Measurements from ENCODE around the gene APC2. TPM values are rescaled to one million over a fixed set of nuclear protein-coding genes. Genes with fewer than 3 reads are reported as not detected.

The APC2 gene
- total RNA-seq, 1 experiment from 2014 or later = 0.68 TPM

DNA sequence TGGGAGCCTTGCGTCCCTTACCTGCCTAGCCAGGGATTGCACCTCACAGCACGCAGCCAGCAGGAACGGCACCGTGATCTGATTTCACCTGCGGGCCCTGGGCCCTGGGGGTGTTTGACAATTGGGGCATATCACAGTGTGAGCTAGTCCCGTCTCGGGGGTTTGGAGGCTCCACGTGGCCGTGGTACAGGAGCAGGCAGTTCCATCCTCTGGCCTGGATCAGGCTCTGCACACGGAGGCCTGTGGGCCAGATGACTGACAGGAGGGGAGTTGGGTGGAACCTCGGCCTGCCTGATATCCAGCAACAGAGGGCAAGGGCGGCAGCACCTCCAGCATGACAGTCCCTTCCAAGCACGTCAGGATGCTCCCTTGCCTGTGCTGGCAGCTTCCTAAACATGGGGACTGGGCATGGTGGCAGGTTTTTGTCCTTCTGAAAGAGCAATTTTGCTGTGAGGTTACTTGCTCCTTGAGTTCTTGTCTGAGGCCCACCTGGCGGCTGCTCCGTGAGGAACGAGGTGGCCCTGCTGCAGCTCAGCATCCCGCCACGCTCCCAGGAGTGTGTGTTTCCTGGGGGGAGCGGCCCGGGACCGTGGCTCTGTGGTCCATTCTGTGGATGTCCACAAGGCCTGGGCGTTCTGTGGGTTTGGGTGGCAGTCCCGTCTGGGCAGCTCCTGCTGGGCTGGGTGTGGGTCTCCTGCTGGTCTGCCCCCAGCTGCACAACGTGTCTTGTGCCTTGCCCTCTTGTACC, 18.0 kb upstream of the APC2 start:
- H2BK15ac ChIP-seq (ENCODE audit: low read depth, low read length) = no peak overlapping the region
- no peaks in the 10 kb centered on the region for H3K9me3 ChIP-seq (ENCODE audit: control insufficient read depth, low read depth, low read length)
- H3K4me2 ChIP-seq (ENCODE audit: insufficient read depth, insufficient read length, low read length) = no peak overlapping the region
- TF ChIP-seq, protein P1, sequence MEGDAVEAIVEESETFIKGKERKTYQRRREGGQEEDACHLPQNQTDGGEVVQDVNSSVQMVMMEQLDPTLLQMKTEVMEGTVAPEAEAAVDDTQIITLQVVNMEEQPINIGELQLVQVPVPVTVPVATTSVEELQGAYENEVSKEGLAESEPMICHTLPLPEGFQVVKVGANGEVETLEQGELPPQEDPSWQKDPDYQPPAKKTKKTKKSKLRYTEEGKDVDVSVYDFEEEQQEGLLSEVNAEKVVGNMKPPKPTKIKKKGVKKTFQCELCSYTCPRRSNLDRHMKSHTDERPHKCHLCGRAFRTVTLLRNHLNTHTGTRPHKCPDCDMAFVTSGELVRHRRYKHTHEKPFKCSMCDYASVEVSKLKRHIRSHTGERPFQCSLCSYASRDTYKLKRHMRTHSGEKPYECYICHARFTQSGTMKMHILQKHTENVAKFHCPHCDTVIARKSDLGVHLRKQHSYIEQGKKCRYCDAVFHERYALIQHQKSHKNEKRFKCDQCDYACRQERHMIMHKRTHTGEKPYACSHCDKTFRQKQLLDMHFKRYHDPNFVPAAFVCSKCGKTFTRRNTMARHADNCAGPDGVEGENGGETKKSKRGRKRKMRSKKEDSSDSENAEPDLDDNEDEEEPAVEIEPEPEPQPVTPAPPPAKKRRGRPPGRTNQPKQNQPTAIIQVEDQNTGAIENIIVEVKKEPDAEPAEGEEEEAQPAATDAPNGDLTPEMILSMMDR (conservative IDR thresholded peaks at IDR 0.05) = no peak
- H3K4me1 ChIP-seq (ENCODE audit: insufficient read depth, low read length) = no peaks in the 10 kb centered on the region
- H4K20me1 ChIP-seq (ENCODE audit: control insufficient read depth, insufficient read depth, insufficient read length) = no peaks in the 10 kb centered on the region
- H2AK5ac ChIP-seq (ENCODE audit: insufficient read length, low read length) = no peak overlapping the region
- DNase-seq = no peak
- H4K5ac ChIP-seq (ENCODE audit: insufficient read length, low read depth, low read length) = no peak overlapping the region
- H3K79me2 ChIP-seq (ENCODE audit: insufficient read depth, low read length) = no peaks in the 10 kb centered on the region
- peak overlapping the region in 2 of 3 experiments; percentile 34 to 77; a peak in 1 of 7 replicates for H3K27ac Mint-ChIP-seq
- H3K56ac ChIP-seq (ENCODE audit: insufficient read length, low read depth, low read length) = no peak overlapping the region
- no peak overlapping the region for H2BK20ac ChIP-seq (ENCODE audit: low read depth, low read length, poor library complexity, severe bottlenecking)
- H3K79me1 ChIP-seq (ENCODE audit: insufficient read depth, low read depth, low read length, poor library complexity, severe bottlenecking) = no peaks in the 10 kb centered on the region
- H3K27me3 ChIP-seq (ENCODE audit: insufficient read depth, low read length) = no peaks in the 10 kb centered on the region
- no peak overlapping the region for H3K27ac ChIP-seq (ENCODE audit: insufficient read length, low read depth, low read length)
- H3K4me3 Mint-ChIP-seq = no peak overlapping the region
- no peaks in the 10 kb centered on the region for H3K9me3 Mint-ChIP-seq
- H3K36me3 Mint-ChIP-seq (ENCODE audit: insufficient read depth in 1 of 3, low read depth in 3 of 3) = peaks cover 16 to 63% (median 45%) of the 10 kb centered on the region in 3 experiments; a peak in 6 of 7 replicates
- H4K8ac ChIP-seq (replicated peaks; ENCODE audit: insufficient read length, low read depth, low read length) = no peak overlapping the region
- no peak overlapping the region for H2BK120ac ChIP-seq (ENCODE audit: low read depth, low read length, poor library complexity, severe bottlenecking)
- no peak overlapping the region for H3K18ac ChIP-seq (ENCODE audit: insufficient read length, low read depth, low read length)
- H2BK12ac ChIP-seq (ENCODE audit: insufficient read length, low read depth, low read length) = no peak overlapping the region
- H4K91ac ChIP-seq (ENCODE audit: insufficient read length, low read depth, low read length) = no peak overlapping the region
- H2AFZ ChIP-seq (ENCODE audit: low read length) = no peak overlapping the region
- no CpG with 5 or more reads among the region's 24 CpGs for WGBS (ENCODE audit: extremely low coverage, insufficient read length, low lambda C conversion rate)
- no peaks in the 10 kb centered on the region for H3K27me3 Mint-ChIP-seq (ENCODE audit: low read depth)
- H2BK5ac ChIP-seq (ENCODE audit: insufficient read length, low read length) = no peak overlapping the region
- no peak overlapping the region for H3K14ac ChIP-seq (ENCODE audit: insufficient read depth, low read length)
- no peak overlapping the region for H3K4ac ChIP-seq (ENCODE audit: low read depth, low read length)
- H3K23me2 ChIP-seq (ENCODE audit: insufficient read length, low read depth, low read length, poor library complexity, severe bottlenecking) = no peaks in the 10 kb centered on the region
- no peak overlapping the region for H3K23ac ChIP-seq (ENCODE audit: insufficient read length, low read depth, low read length)
- H3K4me1 Mint-ChIP-seq = no peaks in the 10 kb centered on the region; a peak in 1 of 4 replicates
- H3K9ac ChIP-seq (ENCODE audit: extremely low read depth, insufficient read length, low read length) = no peak overlapping the region
- no peak overlapping the region for H3T11ph ChIP-seq (ENCODE audit: low read length)
